GM23338 (cell line): ENCODE measurements around the gene SSH3. TPM values are rescaled to one million over a fixed set of nuclear protein-coding genes. Genes with fewer than 3 reads are reported as not detected.

Source experiments
- ATAC-seq: fragments of 200-7000 bp; cut with Tn5 transposase; 3 replicates; pipeline ENCODE4 v1.9.1; 2020
- DNase-seq: peaks from one replicate; pipeline ENCODE4 v3.0.0-alpha.2; 2015; ENCODE audit warnings: low spot score
- H2AFZ ChIP-seq: fragments of 200-600 bp; sonication (generic); 2 replicates; pipeline ENCODE4 v1.8.0; 2016; ENCODE audit warnings: antibody characterized with exemption, mild to moderate bottlenecking, moderate library complexity
- H3F3A ChIP-seq: fragments of 200-600 bp; sonication (generic); replicated peaks from 2 replicates; pipeline ENCODE4 v1.8.0; 2017; ENCODE audit warnings: antibody characterized with exemption, mixed run types, low read depth
- H3K27ac ChIP-seq: fragments of 200-600 bp; sonication (generic); 2 replicates; pipeline ENCODE4 v1.6.1; 2016; ENCODE audit warnings: low read depth
- H3K27me3 ChIP-seq: fragments of 200-600 bp; sonication (generic); 2 replicates; pipeline ENCODE4 v1.8.0; 2016; ENCODE audit warnings: mild to moderate bottlenecking, mixed run types, moderate library complexity; ENCODE audit not compliant: insufficient read depth
- H3K36me3 ChIP-seq: fragments of 200-600 bp; sonication (generic); 2 replicates; pipeline ENCODE4 v1.8.0; 2016; ENCODE audit warnings: mild to moderate bottlenecking; ENCODE audit not compliant: insufficient read depth
- H3K4me1 ChIP-seq: fragments of 200-600 bp; sonication (generic); 2 replicates; pipeline ENCODE4 v1.8.0; 2016; ENCODE audit warnings: mild to moderate bottlenecking, moderate library complexity; ENCODE audit not compliant: insufficient read depth
- H3K4me2 ChIP-seq: fragments of 200-600 bp; sonication (generic); 2 replicates; pipeline ENCODE4 v1.7.1; 2017; ENCODE audit warnings: mixed run types
- H3K4me3 ChIP-seq: fragments of 200-600 bp; sonication (generic); 2 replicates; pipeline ENCODE4 v1.6.1; 2016; ENCODE audit warnings: mixed run types
- H3K79me2 ChIP-seq: fragments of 200-600 bp; sonication (generic); replicated peaks from 2 replicates; pipeline ENCODE4 v1.8.0; 2017; ENCODE audit warnings: mild to moderate bottlenecking; ENCODE audit not compliant: insufficient read depth
- H3K9me2 ChIP-seq: fragments of 200-600 bp; sonication (generic); 2 replicates; pipeline ENCODE4 v1.8.0; 2017; ENCODE audit not compliant: insufficient read depth
- H4K20me1 ChIP-seq: fragments of 200-600 bp; sonication (generic); replicated peaks from 2 replicates; pipeline ENCODE4 v1.8.0; 2017; ENCODE audit warnings: mild to moderate bottlenecking; ENCODE audit not compliant: insufficient read depth
- H3K27ac Mint-ChIP-seq: 2 replicates; pipeline ENCODE4 v1.8.0; 2020; ENCODE audit warnings: inconsistent platforms, mild to moderate bottlenecking, moderate library complexity, mixed read lengths
- H3K27me3 Mint-ChIP-seq: 3 replicates; pipeline ENCODE4 v1.8.0; 2022; ENCODE audit warnings: low read depth, mild to moderate bottlenecking, moderate library complexity, mixed read lengths, inconsistent platforms; ENCODE audit not compliant: insufficient read depth, poor library complexity
- H3K36me3 Mint-ChIP-seq: 3 replicates; pipeline ENCODE4 v1.8.0; 2021; ENCODE audit warnings: low read depth, mild to moderate bottlenecking, inconsistent platforms, moderate library complexity, mixed read lengths
- H3K4me1 Mint-ChIP-seq: 3 replicates; pipeline ENCODE4 v1.8.0; 2020; ENCODE audit warnings: mild to moderate bottlenecking, inconsistent platforms, mixed read lengths
- H3K4me3 Mint-ChIP-seq: 3 replicates; pipeline ENCODE4 v1.8.0; 2021; ENCODE audit warnings: moderate library complexity, mild to moderate bottlenecking, inconsistent platforms, mixed read lengths
- H3K9me3 Mint-ChIP-seq: 3 replicates; pipeline ENCODE4 v1.8.0; 2020; ENCODE audit warnings: moderate library complexity, mild to moderate bottlenecking, inconsistent platforms, mixed read lengths
- CREB1 ChIP-seq: fragments of 250-450 bp; sonication (Bioruptor Pico); IDR thresholded peaks from 2 replicates; pipeline ENCODE4 v1.5.0; 2020; ENCODE audit warnings: low read depth, mild to moderate bottlenecking, moderate library complexity
- ETS1 ChIP-seq: IDR thresholded peaks from 2 replicates; pipeline ENCODE4 v1.6.1; 2016; ENCODE audit warnings: antibody characterized with exemption
- EZH2 ChIP-seq: fragments of 200-600 bp; sonication (generic); IDR thresholded peaks from one replicate; pipeline ENCODE4 v1.8.0; 2017; ENCODE audit warnings: antibody characterized with exemption, mild to moderate bottlenecking, low read depth; ENCODE audit not compliant: unreplicated experiment
- EZH2phosphoT487 ChIP-seq: fragments of 200-600 bp; sonication (generic); IDR thresholded peaks from one replicate; pipeline ENCODE4 v1.8.1; 2018; ENCODE audit warnings: antibody characterized with exemption; ENCODE audit not compliant: unreplicated experiment
- JUNB ChIP-seq: IDR thresholded peaks from one replicate; pipeline ENCODE4 v1.6.1; 2016; ENCODE audit warnings: antibody characterized with exemption; ENCODE audit not compliant: unreplicated experiment
- NANOG ChIP-seq: IDR thresholded peaks from 2 replicates; pipeline ENCODE4 v1.6.1; 2016; ENCODE audit warnings: antibody characterized with exemption, borderline replicate concordance
- POLR2AphosphoS5 ChIP-seq: IDR thresholded peaks from 2 replicates; pipeline ENCODE4 v1.6.1; 2016; ENCODE audit warnings: antibody characterized with exemption, low read depth
- REST ChIP-seq: IDR thresholded peaks from one replicate; pipeline ENCODE4 v1.6.1; 2018; ENCODE audit warnings: antibody characterized with exemption; ENCODE audit not compliant: unreplicated experiment
- STAT1 ChIP-seq: IDR thresholded peaks from one replicate; pipeline ENCODE4 v1.6.1; 2016; ENCODE audit warnings: antibody characterized with exemption; ENCODE audit not compliant: unreplicated experiment
- ZNF331 ChIP-seq: fragments of 250-450 bp; sonication (Bioruptor Pico); IDR thresholded peaks from 2 replicates; pipeline ENCODE4 v1.5.0; 2020; ENCODE audit warnings: low read depth, mild to moderate bottlenecking, moderate library complexity
- polyA plus RNA-seq: library from polyadenylated mRNA; unstranded; fragments of >200 nt; fragmentation: Nextera tagmentation; extraction: Ambion mirVana; gene quantifications from 2 replicates; pipeline ENCODE4 v1.2.1, GENCODE V29; 2016
- total RNA-seq: library from RNA; depleted of rRNA; stranded (reverse); fragments of >200 nt; shearing (Covaris generic); gene quantifications from 2 replicates; pipeline ENCODE4 v1.2.3, GENCODE V29; 2014
- TF ChIP-seq, protein P1 (sequence below), 2 experiments: fragments of 200-600 bp in 1 of 2; sonication (generic) in 1 of 2; conservative IDR thresholded peaks; 2 replicates each; pipeline versions ENCODE4 v1.5.1 to v1.6.1; 2016 to 2017; ENCODE audit warnings: antibody characterized with exemption in 2 of 2, low read depth in 2 of 2, mild to moderate bottlenecking in 2 of 2, moderate library complexity in 1 of 2
- TF ChIP-seq, protein P2 (sequence below): fragments of 250-450 bp; sonication (Bioruptor Pico); IDR thresholded peaks from 2 replicates; pipeline ENCODE4 v1.5.0; 2020; ENCODE audit warnings: mild to moderate bottlenecking, moderate library complexity

Gene SSH3
- total and polyA plus RNA-seq, 2 experiments from 2014 or later = 17.8 to 40.0 TPM

- TF ChIP-seq JUNB (no peak), POLR2AphosphoS5 (no peak), CREB1 (CRISPR knock-in tag) (no peak), EZH2 (no peak), ZNF331 (CRISPR knock-in tag) (no peak), EZH2phosphoT487 (no peak), ETS1 (no peak), REST (no peak), NANOG (no peak), STAT1 (no peak)
- TF ChIP-seq, protein P1, sequence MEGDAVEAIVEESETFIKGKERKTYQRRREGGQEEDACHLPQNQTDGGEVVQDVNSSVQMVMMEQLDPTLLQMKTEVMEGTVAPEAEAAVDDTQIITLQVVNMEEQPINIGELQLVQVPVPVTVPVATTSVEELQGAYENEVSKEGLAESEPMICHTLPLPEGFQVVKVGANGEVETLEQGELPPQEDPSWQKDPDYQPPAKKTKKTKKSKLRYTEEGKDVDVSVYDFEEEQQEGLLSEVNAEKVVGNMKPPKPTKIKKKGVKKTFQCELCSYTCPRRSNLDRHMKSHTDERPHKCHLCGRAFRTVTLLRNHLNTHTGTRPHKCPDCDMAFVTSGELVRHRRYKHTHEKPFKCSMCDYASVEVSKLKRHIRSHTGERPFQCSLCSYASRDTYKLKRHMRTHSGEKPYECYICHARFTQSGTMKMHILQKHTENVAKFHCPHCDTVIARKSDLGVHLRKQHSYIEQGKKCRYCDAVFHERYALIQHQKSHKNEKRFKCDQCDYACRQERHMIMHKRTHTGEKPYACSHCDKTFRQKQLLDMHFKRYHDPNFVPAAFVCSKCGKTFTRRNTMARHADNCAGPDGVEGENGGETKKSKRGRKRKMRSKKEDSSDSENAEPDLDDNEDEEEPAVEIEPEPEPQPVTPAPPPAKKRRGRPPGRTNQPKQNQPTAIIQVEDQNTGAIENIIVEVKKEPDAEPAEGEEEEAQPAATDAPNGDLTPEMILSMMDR (conservative IDR thresholded peaks at IDR 0.05; ENCODE audit: low read depth in 2 of 2) = no peak
- TF ChIP-seq, protein P2, sequence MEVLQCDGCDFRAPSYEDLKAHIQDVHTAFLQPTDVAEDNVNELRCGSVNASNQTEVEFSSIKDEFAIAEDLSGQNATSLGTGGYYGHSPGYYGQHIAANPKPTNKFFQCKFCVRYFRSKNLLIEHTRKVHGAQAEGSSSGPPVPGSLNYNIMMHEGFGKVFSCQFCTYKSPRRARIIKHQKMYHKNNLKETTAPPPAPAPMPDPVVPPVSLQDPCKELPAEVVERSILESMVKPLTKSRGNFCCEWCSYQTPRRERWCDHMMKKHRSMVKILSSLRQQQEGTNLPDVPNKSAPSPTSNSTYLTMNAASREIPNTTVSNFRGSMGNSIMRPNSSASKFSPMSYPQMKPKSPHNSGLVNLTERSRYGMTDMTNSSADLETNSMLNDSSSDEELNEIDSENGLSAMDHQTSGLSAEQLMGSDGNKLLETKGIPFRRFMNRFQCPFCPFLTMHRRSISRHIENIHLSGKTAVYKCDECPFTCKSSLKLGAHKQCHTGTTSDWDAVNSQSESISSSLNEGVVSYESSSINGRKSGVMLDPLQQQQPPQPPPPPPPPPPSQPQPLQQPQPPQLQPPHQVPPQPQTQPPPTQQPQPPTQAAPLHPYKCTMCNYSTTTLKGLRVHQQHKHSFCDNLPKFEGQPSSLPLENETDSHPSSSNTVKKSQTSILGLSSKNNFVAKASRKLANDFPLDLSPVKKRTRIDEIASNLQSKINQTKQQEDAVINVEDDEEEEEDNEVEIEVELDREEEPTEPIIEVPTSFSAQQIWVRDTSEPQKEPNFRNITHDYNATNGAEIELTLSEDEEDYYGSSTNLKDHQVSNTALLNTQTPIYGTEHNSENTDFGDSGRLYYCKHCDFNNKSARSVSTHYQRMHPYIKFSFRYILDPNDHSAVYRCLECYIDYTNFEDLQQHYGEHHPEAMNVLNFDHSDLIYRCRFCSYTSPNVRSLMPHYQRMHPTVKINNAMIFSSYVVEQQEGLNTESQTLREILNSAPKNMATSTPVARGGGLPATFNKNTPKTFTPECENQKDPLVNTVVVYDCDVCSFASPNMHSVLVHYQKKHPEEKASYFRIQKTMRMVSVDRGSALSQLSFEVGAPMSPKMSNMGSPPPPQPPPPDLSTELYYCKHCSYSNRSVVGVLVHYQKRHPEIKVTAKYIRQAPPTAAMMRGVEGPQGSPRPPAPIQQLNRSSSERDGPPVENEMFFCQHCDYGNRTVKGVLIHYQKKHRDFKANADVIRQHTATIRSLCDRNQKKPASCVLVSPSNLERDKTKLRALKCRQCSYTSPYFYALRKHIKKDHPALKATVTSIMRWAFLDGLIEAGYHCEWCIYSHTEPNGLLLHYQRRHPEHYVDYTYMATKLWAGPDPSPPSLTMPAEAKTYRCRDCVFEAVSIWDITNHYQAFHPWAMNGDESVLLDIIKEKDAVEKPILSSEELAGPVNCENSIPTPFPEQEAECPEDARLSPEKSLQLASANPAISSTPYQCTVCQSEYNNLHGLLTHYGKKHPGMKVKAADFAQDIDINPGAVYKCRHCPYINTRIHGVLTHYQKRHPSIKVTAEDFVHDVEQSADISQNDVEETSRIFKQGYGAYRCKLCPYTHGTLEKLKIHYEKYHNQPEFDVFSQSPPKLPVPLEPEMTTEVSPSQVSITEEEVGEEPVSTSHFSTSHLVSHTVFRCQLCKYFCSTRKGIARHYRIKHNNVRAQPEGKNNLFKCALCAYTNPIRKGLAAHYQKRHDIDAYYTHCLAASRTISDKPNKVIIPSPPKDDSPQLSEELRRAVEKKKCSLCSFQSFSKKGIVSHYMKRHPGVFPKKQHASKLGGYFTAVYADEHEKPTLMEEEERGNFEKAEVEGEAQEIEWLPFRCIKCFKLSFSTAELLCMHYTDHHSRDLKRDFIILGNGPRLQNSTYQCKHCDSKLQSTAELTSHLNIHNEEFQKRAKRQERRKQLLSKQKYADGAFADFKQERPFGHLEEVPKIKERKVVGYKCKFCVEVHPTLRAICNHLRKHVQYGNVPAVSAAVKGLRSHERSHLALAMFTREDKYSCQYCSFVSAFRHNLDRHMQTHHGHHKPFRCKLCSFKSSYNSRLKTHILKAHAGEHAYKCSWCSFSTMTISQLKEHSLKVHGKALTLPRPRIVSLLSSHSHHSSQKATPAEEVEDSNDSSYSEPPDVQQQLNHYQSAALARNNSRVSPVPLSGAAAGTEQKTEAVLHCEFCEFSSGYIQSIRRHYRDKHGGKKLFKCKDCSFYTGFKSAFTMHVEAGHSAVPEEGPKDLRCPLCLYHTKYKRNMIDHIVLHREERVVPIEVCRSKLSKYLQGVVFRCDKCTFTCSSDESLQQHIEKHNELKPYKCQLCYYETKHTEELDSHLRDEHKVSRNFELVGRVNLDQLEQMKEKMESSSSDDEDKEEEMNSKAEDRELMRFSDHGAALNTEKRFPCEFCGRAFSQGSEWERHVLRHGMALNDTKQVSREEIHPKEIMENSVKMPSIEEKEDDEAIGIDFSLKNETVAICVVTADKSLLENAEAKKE (CRISPR knock-in tag) = no peak
- Histone ChIP-seq H3K27me3 (no peaks in the 10 kb centered on the region), H3K4me2 (no peak overlapping the region), H3K4me3 (no peak overlapping the region), H4K20me1 (peaks cover 8% of the 10 kb centered on the region; the same call in 1 of the 2 replicates), H3F3A (peaks cover 20% of the 10 kb centered on the region), H2AFZ (no peak overlapping the region), H3K4me1 (peaks cover 13% of the 10 kb centered on the region), H3K9me2 (no peaks in the 10 kb centered on the region), H3K27ac (no peak overlapping the region), H3K79me2 (peaks cover 26% of the 10 kb centered on the region), H3K36me3 (peaks cover 3% of the 10 kb centered on the region; the same call in 1 of the 2 replicates)
- H3K4me3 Mint-ChIP-seq = no peak overlapping the region; the same call in 2 of the 3 replicates
- ATAC-seq = no peak
- peaks cover 12% of the 10 kb centered on the region; the same call in 2 of the 3 replicates for H3K36me3 Mint-ChIP-seq
- peaks cover 35% of the 10 kb centered on the region for H3K4me1 Mint-ChIP-seq
- H3K9me3 Mint-ChIP-seq = no peaks in the 10 kb centered on the region
- DNase-seq = no peak
- H3K27me3 Mint-ChIP-seq = peaks cover 21% of the 10 kb centered on the region
- H3K27ac Mint-ChIP-seq = no peak overlapping the region
These were observed 39.1 kb upstream of the SSH3 start for GRCh38 chr11:67264260-67264659.
